ENCODE data around the gene GALNT17.

GALNT17 gene

GRCh38 chr7:71473366-71473967 is 341.5 kb downstream of the GALNT17 start:
- H3K4me3 ChIP-seq = no peak overlapping the region
- H3K27ac ChIP-seq = no peak overlapping the region

- Histone ChIP-seq H3K4me3 (no peak overlapping the region), H3K27ac (no peak overlapping the region)
Observed at GRCh38 chr7:71477441-71477840, 345.5 kb downstream of the GALNT17 start.

- no peak overlapping the region for H3K27ac ChIP-seq
- H3K4me3 ChIP-seq = no peak overlapping the region
Observed at GRCh38 chr7:71479231-71479630, 347.3 kb downstream of the GALNT17 start.

GRCh38 chr7:71480791-71481190 is 348.8 kb downstream of the GALNT17 start:
- H3K4me3 ChIP-seq = no peak overlapping the region

GRCh38 chr7:71482284-71482683 is 350.3 kb downstream of the GALNT17 start:
- H3K27ac ChIP-seq = no peak overlapping the region

More at GRCh38 chr7:71480791-71481190, 348.8 kb downstream of the GALNT17 start:
- H3K27ac ChIP-seq = no peak overlapping the region

GRCh38 chr7:71484380-71484779 is 352.4 kb downstream of the GALNT17 start:
- H3K27ac ChIP-seq = no peak overlapping the region
- no peak overlapping the region for H3K4me3 ChIP-seq

More at GRCh38 chr7:71482284-71482683, 350.3 kb downstream of the GALNT17 start:
- no peak overlapping the region for H3K4me3 ChIP-seq

- Histone ChIP-seq H3K27ac (no peak overlapping the region), H3K4me3 (no peak overlapping the region)
Observed at GRCh38 chr7:71485586-71485985, 353.6 kb downstream of the GALNT17 start.

GRCh38 chr7:71486414-71486813 is 354.5 kb downstream of the GALNT17 start:
- Histone ChIP-seq H3K4me3 (no peak overlapping the region), H3K27ac (no peak overlapping the region)

- H3K4me3 ChIP-seq = no peak overlapping the region
- H3K27ac ChIP-seq = peak overlapping the region in 5 of 21 experiments; percentile 10 to 54 (median 50)
Observed at GRCh38 chr7:71486856-71487628, 355.1 kb downstream of the GALNT17 start.

- Histone ChIP-seq H3K27ac (no peak overlapping the region), H3K4me3 (no peak overlapping the region)
Observed at GRCh38 chr7:71488308-71488707, 356.4 kb downstream of the GALNT17 start.

- Histone ChIP-seq H3K27ac (no peak overlapping the region), H3K4me3 (no peak overlapping the region)
Observed at GRCh38 chr7:71491336-71491735, 359.4 kb downstream of the GALNT17 start.

GRCh38 chr7:71495828-71496227 is 363.9 kb downstream of the GALNT17 start:
- H3K4me3 ChIP-seq = no peak overlapping the region
- H3K27ac ChIP-seq = no peak overlapping the region

GRCh38 chr7:71497256-71497946 is 365.5 kb downstream of the GALNT17 start:
- no peak overlapping the region for H3K4me3 ChIP-seq
- no peak overlapping the region for H3K27ac ChIP-seq

GRCh38 chr7:71498381-71498780 is 366.4 kb downstream of the GALNT17 start:
- H3K27ac ChIP-seq = no peak overlapping the region
- H3K4me3 ChIP-seq = no peak overlapping the region

- no peak overlapping the region for H3K27ac ChIP-seq
- no peak overlapping the region for H3K4me3 ChIP-seq
Observed at GRCh38 chr7:71504697-71505441, 372.9 kb downstream of the GALNT17 start.

- Histone ChIP-seq H3K4me3 (no peak overlapping the region), H3K27ac (no peak overlapping the region)
Observed at GRCh38 chr7:71506822-71507221, 374.9 kb downstream of the GALNT17 start.

- Histone ChIP-seq H3K27ac (no peak overlapping the region), H3K4me3 (no peak overlapping the region)
Observed at GRCh38 chr7:71507680-71508602, 376.0 kb downstream of the GALNT17 start.

- Histone ChIP-seq H3K4me3 (no peak overlapping the region), H3K27ac (no peak overlapping the region)
Observed at GRCh38 chr7:71509381-71509780, 377.4 kb downstream of the GALNT17 start.

- H3K4me3 ChIP-seq = no peak overlapping the region
- no peak overlapping the region for H3K27ac ChIP-seq
Observed at GRCh38 chr7:71511361-71511807, 379.4 kb downstream of the GALNT17 start.

All from skin epidermis (tissue), 12 donors.